HepG2 (cell line): ENCODE results near the gene SENP6.
"Not testable (repeated sequence)": the region's sequence is repeated elsewhere in the genome, so short reads cannot be mapped to it uniquely, and the experiment has no call there.

Source experiments
- ARID5B ChIP-seq: IDR thresholded peaks from 2 replicates; pipeline ENCODE4 v1.4.0; 2020; ENCODE audit warnings: mild to moderate bottlenecking, missing genetic modification reagents
- BHLHE40 ChIP-seq: IDR thresholded peaks from 2 replicates; pipeline ENCODE4 v1.6.1; 2011; ENCODE audit warnings: low read length, improper control_type of control experiment
- CTCF ChIP-seq: sonication (generic); formaldehyde crosslinking; IDR thresholded peaks from 2 replicates; pipeline ENCODE4 v1.5.0; 2020; ENCODE audit warnings: mild to moderate bottlenecking, missing genetic modification reagents, moderate library complexity
- KLF16 ChIP-seq, 2 experiments: sonication (generic) in 1 of 2; formaldehyde crosslinking in 1 of 2; IDR thresholded peaks; 2 replicates each; pipeline versions ENCODE4 v1.6.1 to v1.8.0; 2016 to 2023; ENCODE audit warnings: missing genetic modification reagents in 2 of 2, missing compliant biosample characterization in 1 of 2
- MAFF ChIP-seq: IDR thresholded peaks from 2 replicates; pipeline ENCODE4 v1.6.1; 2011; ENCODE audit warnings: low read depth, low read length, improper control_type of control experiment
- POLR2AphosphoS5 ChIP-seq: IDR thresholded peaks from 2 replicates; pipeline ENCODE4 v1.6.1; 2012; ENCODE audit warnings: low read depth, low read length
- THYN1 ChIP-seq: sonication (generic); formaldehyde crosslinking; IDR thresholded peaks from 2 replicates; pipeline ENCODE4 v1.8.1; 2023; ENCODE audit warnings: low read depth, mild to moderate bottlenecking, moderate library complexity, missing genetic modification reagents, borderline replicate concordance
- ZNF501 ChIP-seq: sonication (generic); formaldehyde crosslinking; IDR thresholded peaks from 2 replicates; pipeline ENCODE4 v1.5.1; 2020; ENCODE audit warnings: mild to moderate bottlenecking, moderate library complexity, missing genetic modification reagents

- TF ChIP-seq ARID5B; KLF16 (CRISPR knock-in tag; IDR thresholded peaks at IDR 0.05); POLR2AphosphoS5; MAFF; CTCF (CRISPR knock-in tag); BHLHE40; ZNF501 (CRISPR knock-in tag); THYN1 (CRISPR knock-in tag): not testable (repeated sequence)
Observed at GRCh38 chr6:75682548-75682947, 80.9 kb downstream of the SENP6 start.
